ENCODE data around the gene HMGN5.

Gene HMGN5

DNA sequence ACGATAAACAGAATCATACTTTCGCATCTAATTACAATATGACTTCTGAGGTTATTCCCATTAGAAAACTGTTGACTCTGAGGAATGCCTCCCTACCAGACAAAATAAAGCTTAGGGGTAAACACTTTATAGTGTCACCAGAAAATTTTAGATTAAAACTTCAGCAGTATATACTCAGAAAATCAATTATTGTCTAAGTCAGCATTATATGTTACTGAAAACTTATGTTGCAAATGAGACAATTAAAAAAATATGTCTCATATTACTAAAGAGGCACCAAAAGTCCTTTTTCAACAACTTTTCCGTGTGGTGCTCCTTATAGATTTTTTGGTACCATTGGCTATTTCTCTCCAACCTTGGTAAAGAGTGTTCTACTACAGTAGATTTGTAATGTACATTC, 91.4 kb downstream of the HMGN5 start:
- Histone ChIP-seq H3K9me3 (ENCODE audit: low read length) (no peaks in the 10 kb centered on the region), H3K9me2 (ENCODE audit: low read depth, low read length) (no peaks in the 10 kb centered on the region), H3K36me3 (ENCODE audit: insufficient read depth, low read length) (no peaks in the 10 kb centered on the region), H3K4me3 (ENCODE audit: low read depth, low read length, poor library complexity, severe bottlenecking) (no peak overlapping the region), H3K27ac (ENCODE audit: low read depth, low read length, poor library complexity, severe bottlenecking) (no peak overlapping the region), H3K9ac (ENCODE audit: low read length) (no peak overlapping the region), H3K4me2 (ENCODE audit: low read length) (no peak overlapping the region), H3K27me3 (ENCODE audit: insufficient read depth, low read length) (no peaks in the 10 kb centered on the region), H4K20me1 (ENCODE audit: insufficient read depth, low read length) (no peaks in the 10 kb centered on the region), H2AFZ (ENCODE audit: low read length) (no peak overlapping the region), H3K79me2 (ENCODE audit: insufficient read depth, low read length) (no peaks in the 10 kb centered on the region), H3F3A (ENCODE audit: insufficient read depth, low read length) (no peaks in the 10 kb centered on the region), H3K4me1 (ENCODE audit: insufficient read depth, low read length, severe bottlenecking) (no peaks in the 10 kb centered on the region)
- TF ChIP-seq, protein P1, sequence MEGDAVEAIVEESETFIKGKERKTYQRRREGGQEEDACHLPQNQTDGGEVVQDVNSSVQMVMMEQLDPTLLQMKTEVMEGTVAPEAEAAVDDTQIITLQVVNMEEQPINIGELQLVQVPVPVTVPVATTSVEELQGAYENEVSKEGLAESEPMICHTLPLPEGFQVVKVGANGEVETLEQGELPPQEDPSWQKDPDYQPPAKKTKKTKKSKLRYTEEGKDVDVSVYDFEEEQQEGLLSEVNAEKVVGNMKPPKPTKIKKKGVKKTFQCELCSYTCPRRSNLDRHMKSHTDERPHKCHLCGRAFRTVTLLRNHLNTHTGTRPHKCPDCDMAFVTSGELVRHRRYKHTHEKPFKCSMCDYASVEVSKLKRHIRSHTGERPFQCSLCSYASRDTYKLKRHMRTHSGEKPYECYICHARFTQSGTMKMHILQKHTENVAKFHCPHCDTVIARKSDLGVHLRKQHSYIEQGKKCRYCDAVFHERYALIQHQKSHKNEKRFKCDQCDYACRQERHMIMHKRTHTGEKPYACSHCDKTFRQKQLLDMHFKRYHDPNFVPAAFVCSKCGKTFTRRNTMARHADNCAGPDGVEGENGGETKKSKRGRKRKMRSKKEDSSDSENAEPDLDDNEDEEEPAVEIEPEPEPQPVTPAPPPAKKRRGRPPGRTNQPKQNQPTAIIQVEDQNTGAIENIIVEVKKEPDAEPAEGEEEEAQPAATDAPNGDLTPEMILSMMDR (IDR thresholded peaks at IDR 0.05; ENCODE audit: low read length): no peak
- no peak for TF ChIP-seq EZH2 (IDR thresholded peaks at IDR 0.05; ENCODE audit: borderline replicate concordance, low read length)

DNA sequence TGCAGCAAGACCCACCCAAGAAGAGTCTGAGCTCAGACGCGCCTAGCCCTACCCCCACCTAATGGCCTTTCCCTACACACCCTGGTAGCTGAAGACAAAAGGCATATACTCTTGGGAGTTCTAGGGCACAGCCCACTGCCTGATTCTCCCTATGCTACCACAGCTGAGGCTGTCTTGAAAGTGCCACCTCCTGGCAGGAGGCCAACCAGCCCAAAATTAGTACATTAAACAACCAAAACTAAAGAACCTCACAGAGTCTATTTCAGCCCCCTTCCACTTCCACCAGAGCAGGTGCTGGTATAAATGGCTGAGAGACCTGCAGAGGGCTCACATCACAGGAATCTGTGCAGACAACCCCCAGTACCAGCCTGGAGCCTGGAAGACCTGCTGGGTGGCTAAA, 119.1 kb downstream of the HMGN5 start:
- Histone ChIP-seq H3K79me2 (ENCODE audit: insufficient read depth, low read length) (no peaks in the 10 kb centered on the region), H3K9me2 (ENCODE audit: low read depth, low read length) (no peaks in the 10 kb centered on the region), H3K9ac (ENCODE audit: low read length) (no peak overlapping the region), H4K20me1 (ENCODE audit: insufficient read depth, low read length) (no peaks in the 10 kb centered on the region), H3K27ac (ENCODE audit: low read depth, low read length, poor library complexity, severe bottlenecking) (no peak overlapping the region), H3K4me2 (ENCODE audit: low read length) (no peak overlapping the region), H2AFZ (ENCODE audit: low read length) (no peak overlapping the region), H3K4me3 (ENCODE audit: low read depth, low read length, poor library complexity, severe bottlenecking) (no peak overlapping the region), H3F3A (ENCODE audit: insufficient read depth, low read length) (no peaks in the 10 kb centered on the region), H3K27me3 (ENCODE audit: insufficient read depth, low read length) (no peaks in the 10 kb centered on the region), H3K36me3 (ENCODE audit: insufficient read depth, low read length) (no peaks in the 10 kb centered on the region), H3K9me3 (ENCODE audit: low read length) (no peaks in the 10 kb centered on the region), H3K4me1 (ENCODE audit: insufficient read depth, low read length, severe bottlenecking) (peaks cover 5% of the 10 kb centered on the region)
- TF ChIP-seq, protein P1 (IDR thresholded peaks at IDR 0.05; ENCODE audit: low read length): no peak
